Activated CD4-positive, CD25-positive, alpha-beta regulatory T cell treated with anti-CD3 and anti-CD28 coated beads, Interleukin-2, amount 50 U/mL, for 16 hours (primary cell): ENCODE results near the gene KIAA0513.

Source experiments
- DNase-seq: peaks from one replicate; pipeline ENCODE4 v3.0.0-alpha.2; 2020; ENCODE audit warnings: low read depth, low spot score

KIAA0513 gene

DNA sequence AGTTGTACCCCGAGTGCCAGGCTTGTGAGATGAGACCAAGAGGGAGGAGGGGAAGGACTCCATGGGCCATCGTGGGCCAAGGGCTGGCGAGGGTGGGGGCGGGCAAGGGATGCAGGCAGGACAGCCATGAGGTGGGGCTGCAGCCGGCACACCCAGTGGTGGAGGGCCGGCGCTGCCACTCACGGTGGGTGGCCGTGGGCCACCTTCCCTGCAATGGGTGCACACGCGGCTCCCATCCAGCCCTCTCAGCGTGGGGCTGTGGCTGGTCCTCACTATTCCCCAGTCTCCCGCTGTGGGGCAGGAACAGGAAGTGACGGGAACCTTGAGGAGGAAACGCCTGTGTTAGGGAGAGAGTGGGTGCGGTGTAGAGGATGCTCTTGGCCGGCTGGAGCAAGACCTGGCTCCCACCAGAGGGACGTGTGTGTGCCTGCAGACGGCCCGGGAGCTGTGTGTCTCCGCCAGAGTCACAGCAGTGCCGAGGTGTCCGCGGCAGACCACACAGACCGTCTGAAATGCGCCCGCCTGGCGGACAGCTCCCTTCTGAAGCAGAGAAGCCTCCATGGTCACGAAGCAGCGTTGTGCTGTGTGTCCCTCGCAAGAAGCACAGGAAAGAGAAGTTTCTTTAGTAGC lies 61.1 kb downstream of the KIAA0513 start:
- no peak for DNase-seq

DNA sequence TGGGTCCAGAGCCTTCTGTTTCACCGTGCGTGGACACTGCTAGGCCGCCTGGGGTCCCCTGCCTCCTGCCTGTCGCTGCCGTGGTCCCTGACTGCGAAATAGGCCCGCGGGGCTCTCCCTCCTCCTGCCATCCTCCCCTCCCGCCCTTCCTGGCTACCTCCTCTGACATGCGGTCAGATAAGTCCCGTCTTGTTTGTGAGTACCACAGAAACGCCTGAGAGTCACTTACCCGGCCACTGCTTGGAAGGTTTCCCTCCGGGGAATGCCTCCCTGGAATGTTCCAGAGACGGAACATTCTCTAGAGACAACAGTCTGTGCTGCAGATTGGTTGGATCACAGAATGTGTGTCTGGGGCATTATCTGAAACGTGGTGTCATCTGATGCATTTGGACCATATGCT lies 61.9 kb downstream of the KIAA0513 start:
- DNase-seq: no peak

DNA sequence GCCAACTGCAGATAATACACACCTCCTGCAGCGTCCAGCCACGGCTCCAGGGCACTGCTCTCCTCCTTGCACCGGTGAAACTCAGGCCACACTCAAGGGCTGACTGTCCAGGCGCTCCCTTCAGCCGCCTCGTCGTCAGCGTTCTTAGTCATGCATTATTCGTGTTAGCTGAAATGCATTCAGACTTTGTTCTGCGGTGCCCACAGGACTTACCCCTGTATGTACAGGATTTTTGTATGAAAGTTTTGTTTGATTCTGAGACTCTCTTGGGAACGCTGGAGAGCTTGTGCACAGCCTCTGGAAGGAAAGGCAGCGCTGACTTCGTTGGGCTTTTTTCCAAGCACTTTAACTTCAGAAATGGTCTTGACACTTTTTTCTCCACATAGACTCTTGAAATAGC lies 62.6 kb downstream of the KIAA0513 start:
- DNase-seq: no peak

DNA sequence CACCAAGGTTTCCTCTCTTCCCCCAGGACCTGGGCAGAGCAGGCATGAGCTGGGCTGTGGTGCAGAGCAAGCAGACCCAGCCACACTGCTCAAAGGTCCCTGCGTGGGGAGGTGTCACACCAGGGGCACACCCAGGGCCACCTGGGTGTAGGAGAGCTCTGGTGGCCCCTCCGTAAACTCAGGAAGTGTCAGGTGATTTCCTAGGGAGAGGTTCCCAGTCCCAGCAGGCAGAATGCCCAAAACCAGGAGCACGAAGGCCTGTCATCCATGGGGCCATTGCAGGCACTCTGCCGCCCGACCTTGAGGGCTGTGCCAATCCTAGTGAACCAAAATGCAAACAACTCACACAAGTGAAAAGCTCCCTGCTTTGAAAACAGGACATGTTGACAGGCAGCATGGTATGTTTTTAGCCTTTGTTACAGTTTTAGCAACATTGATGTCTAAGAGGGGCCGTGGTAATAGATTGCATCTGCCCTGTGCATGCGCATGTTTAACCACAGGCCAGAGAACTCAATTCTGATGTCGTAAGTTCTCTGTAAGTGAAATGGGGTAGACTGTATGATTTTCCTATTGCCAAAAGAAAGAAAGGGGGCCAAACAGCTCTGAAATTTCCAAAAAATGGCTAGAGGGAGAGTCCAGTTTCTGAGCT lies 63.4 kb downstream of the KIAA0513 start:
- no peak for DNase-seq

DNA sequence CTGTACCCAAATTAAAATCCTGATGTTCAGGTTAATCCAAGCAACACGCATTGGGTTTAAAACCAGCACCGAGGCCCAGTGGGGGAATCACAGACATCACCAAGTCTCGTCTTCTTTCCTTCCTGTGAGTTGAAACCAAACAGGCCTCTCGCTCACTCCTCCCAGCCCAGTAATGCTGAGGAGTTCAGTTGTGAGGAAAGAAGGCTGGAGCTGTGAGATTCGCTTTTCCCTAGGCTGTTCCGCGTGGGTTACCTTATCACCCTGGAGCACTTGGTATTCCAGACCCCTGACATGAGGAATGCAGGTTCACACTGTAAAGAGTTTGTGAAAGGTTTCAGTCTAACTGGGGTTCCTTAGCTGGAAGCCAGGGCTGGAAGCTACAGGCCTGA lies 63.9 kb downstream of the KIAA0513 start:
- no peak for DNase-seq

DNA sequence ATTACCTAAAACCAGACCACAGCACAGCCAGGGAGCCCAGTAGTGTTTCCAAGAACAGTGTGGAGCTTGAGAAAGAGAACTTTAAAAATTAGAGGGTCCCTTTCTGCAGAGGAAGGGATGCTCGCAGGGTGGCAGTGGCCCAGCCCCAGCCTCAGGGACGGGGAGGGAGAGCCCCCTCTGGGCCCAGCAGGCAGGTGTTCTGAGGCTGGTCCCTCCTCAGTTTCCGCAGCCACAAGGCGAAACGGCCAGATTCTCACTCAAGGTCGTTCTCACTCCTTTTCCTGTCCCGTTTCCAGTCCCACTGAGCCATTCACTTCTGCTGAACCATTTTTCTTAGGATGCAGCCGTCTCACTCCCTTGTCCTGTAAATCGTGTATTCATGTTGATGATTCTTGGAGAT lies 64.7 kb downstream of the KIAA0513 start:
- no peak for DNase-seq

DNA sequence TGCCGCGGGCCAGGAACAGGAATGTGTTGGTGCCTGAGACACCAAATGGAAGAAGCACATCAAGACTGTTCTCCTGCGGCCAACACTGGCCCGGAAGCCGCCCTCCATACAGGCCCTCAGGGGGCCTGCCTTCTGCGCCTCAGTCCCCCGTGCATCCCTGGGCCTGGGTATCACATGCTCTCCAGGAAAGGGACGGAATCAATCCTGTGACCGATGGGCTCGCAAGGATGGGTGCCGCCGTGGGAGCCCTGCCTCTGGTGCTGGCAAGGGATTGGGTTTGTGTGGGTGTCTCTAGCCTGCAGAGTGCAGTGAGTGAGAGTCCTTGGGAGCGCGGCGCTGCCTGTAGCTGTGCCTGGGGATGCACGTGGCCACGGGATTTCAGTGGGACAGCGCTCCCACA lies 65.3 kb downstream of the KIAA0513 start:
- DNase-seq: no peak

DNA sequence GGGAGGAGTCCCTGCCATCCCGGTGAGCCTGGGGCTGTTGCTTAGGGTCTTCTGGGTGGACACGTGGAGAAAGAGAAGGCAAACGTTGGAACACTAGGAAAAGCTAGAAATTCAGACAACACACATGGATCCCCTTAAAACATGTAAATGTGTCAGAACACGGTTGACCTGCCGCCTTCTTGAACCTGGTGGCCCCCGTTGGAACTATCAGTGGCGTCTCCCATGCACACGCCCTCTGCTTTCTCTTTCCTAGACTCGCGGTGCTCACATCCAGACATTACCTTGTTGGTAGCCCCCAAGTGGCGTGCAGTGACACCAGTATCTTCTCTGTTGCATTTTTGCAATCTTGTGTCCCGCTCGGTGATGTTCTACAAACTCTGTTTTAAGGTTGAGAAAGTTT lies 66.1 kb downstream of the KIAA0513 start:
- no peak for DNase-seq

DNA sequence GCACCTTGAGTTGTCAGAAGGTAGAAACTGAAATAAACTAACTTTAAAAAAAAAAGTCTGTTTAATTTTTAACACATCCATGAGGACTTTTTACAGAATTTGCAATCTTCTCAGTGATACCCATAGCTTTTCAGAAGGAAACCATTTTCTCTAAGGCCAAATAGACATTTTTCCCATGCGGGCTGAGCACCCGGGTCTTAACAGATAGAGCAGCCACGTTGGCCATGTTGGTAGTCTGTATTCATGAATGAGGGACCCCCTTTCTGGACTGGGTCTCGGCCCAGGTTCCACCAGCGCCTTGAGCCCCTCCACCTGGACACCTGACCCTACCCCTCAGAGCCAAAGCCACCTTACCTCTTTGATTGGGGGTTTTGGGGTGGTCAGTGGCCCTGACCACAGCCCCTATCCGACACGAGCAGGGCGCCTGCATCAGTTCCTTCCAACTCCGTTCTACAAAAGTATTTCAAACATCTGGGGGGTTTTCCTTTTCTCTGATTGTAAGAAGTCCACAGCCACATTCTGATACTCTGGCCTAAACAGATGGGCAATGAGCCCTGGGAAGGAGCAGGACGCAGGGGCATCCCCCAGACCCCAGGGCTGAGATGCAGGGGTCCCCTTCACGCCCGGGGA lies 66.7 kb downstream of the KIAA0513 start:
- DNase-seq: no peak

DNA sequence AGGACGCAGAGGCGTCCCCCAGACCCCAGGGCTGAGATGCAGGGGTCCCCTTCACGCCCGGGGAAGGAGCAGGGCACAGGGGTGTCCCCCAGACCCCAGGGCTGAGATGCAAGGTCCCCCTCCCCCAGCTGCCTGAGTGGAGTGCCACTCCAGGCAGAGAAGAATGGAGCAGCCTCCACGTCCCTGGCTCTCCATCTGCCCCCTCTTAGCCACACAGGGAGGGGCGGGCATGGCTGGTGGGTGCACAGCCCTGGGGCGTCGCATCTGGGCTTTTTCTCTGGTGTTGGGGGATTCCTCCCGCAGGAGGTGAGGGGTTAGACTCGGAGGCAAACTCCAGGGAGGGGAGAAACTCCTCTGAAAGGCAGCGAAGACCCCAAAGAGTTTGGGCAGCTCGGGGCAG lies 67.2 kb downstream of the KIAA0513 start:
- DNase-seq: no peak

DNA sequence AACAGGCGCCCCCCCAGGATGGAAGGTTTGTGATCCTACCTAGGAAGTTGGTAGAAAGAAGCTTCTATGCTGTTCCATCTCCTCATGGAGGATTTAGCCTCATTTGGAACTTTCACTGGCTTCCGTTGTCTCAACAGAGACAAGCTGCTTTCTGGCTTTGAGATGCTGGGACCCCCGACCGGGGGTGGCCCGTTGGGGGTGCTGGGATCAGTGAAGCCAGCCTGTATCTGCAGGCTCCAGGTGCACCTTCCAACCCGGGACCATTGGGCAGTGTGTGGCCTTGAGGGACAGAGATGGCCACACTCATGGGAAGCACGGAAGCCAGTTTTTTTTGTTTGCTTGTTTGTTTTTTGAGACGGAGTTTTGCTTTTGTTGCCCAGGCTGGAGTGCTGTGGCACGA lies 69.3 kb downstream of the KIAA0513 start:
- no peak for DNase-seq

DNA sequence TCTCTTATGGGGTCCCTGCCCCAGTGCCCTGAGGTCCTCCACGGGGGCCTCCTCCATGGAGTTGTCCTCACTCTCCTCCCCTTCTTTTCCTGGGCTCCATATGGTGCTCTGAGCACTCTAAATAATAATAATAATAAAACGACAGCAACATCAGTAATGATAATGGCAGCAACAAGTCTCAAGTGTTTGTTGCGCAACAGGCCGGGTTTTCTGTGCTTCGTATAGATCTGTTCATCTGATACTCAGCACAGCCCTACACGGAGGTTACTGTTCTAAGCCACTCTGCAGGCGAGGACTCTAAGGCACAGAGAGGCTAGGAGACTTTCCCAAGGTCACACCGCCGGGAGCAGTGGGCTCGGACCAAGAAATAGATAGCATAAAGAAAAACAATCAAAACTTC lies 71.0 kb downstream of the KIAA0513 start:
- DNase-seq: no peak

DNA sequence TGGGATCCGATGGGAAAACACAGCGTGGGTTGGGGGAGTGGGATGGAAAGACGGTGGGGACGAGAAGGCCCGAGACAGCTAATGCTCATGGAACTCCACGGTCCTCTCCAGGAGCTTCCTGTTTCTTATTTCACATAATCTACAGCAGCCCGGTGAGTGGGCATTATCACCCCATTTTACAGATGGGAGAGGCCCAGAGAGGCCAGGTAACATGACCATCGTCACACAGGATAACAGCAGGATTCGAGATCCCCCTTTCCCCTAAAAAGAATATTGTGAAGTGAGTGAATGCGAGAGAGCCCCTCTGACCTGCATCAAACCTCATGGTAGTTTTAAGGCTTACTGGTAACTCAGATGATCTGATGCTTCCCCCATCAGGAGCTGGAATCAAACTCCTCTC lies 72.7 kb downstream of the KIAA0513 start:
- DNase-seq: no peak

DNA sequence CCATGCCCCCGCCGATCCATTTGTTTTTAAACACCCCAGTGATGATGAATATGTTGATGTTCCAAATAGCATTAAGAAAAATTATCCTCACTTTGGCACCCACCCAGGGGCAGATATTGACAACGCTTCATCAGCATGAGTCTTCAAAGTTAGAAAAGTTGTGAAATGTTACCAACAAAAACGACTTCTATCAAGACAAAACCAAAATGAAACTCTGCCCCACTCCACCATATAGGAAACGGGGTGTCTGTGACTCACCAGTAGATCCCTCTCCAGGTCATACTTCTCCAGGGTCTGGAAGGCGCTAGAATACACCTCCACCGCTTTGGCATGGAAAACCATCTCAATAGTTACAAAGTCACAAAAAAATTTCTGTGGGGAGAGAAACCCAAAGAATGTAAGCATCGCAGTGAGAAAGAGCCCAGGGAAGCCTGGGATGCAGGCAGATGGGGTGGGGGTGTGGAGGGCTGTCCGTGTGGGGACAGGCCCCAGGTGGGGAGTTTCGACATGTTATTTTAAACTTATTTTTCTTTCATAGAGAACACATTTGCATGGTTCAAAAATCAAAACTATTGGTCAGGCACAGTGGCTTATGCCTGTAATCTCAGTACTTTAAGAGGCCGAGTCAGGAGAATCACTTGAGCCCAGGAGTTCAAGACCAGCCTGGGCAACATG lies 74.5 kb downstream of the KIAA0513 start:
- DNase-seq: no peak

DNA sequence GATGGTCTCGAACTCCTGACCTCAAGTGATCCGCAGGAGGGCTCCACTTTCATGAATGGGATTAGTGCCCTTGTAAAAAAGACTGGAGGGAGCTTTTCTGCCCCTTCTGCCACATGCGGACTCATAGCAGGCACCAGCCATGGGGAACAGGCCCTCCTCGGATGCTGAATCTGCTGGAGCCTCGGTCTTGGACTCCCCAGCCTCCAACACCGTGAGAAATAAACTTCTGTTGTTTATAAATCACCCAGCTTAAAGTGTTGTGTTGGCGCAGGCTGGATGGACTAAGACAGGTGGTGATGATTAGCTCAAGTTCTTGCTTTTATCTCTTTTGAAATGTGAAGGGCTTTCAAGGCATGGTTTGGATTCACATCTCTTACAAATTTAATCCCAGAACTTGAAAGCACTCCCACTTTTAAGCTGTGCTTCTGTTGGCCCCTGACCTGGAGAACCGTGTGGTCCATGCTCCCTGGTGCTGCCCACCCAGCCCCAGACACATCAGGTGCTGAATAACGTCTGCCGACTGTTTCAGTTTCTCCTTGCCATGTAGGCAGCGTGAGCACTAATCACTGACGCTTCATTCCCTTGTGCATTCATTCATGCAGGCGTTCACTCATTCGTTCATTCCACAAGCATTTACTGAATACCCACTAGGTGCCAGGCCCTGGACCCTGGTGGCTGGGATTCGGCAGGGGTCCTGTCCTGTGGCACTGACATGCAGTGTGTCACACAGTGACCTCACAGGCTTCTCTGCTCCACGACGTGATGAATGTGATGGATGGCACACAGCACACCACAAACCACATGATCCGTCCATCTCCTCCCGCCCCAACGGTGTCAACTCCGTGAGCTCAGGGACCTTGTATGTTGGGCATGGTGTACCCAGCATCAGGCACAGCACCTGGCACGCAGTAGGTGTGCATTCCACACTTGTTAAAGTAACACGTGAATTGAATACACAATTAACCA lies 75.8 kb downstream of the KIAA0513 start:
- DNase-seq: no peak

DNA sequence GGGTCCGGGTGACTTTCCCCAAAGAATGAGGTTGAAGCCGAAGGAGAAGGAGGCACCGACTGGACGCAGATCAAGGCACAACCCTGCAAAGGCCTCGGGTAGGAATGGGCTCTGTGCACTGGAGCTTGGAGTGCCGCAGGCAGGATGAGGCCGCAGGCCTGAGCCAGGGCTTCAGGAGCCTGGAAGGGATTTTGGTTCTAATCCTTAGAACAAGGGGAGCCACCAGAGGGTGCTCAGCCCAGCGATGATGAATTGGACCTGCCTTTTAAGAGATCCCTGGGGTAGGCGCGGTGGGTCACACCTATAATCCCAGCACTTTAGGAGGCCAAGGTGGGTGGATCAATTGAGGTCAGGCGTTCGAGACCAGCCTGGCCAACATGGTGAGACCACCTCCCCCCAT lies 76.6 kb downstream of the KIAA0513 start:
- no peak for DNase-seq

DNA sequence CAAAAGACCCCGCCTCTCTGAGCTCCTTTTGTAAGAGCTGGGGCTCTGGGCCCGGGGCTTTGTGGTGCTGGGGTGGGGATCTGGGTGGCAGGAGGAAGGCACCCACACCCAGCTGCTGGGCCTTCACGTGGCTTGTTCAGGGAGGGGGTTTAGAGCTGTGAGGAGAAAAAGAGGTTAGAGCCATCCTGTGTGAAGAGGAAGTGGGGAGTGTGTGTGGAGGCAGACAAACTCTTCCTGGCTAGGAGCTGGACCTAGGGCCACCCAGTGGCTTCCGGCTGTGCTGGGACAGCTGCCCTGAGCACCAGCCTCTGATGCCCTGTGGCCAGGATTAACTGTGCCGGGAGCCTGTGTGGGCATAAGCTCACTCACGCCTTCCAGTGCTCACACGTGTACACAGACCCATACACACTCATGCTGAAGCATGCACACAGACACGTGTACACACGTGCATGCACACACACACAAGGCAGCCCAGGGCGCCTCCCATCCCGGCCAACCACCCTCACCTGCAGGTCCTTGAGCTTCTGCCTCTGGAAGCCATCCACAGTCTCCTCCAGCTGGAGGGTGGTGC lies 77.3 kb downstream of the KIAA0513 start:
- no peak for DNase-seq

DNA sequence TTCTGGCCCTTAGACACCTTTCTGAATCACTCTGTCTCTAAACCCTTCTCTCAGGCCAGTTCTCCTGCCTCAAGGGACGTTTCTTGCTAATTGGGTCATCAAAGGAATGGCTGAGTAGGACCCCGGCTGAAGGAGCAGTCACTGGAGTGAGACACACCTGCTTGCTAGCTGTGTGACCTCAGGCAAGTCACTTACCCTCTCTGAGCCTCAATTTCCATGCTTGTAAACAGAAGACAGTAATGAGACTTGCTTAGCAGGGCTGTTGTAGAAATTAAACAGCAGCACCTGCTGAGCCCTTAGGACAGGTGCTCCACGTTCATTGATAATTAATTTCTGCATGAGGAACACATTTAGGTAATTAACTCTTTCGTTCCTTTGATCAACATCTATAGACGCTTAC lies 77.9 kb downstream of the KIAA0513 start:
- DNase-seq: no peak

DNA sequence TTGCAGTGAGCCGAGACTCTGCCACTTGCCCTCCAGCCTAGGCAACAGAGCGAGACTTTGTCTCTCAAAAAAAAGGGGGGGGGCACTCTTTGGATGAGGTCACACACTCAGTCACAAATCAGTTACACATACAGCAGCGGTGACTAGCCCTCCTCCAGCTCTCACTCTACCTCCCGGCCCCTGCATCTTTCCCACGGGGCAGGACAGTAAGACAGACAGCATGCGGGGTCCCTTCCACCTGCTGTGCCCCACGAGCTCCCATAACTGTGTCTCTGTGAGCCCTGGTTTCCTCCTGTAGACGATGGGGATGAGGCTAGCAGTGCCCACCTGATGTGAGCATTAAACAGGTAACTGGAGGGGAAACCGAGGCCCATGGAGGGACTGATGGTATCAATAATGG lies 79.5 kb downstream of the KIAA0513 start:
- no peak for DNase-seq

DNA sequence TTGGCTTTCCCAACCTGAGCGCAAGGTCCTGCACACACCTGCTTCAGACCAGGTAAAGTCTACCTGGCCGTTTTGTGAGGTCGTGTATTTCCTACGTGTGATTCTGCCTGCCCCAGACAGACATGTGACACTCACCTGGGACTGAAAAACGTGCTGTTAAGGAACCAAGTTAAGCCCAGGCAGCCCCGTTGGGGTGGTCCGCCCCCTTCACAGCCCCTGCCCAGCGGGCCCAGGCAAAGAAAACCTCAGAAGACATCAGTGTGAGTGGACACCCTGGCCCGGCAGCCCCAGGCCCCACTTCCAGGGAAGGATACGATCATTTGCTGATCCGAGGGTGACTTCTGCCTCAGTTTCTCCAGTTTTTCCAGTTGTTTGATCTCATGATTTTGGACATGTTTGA lies 79.9 kb downstream of the KIAA0513 start:
- DNase-seq: no peak

DNA sequence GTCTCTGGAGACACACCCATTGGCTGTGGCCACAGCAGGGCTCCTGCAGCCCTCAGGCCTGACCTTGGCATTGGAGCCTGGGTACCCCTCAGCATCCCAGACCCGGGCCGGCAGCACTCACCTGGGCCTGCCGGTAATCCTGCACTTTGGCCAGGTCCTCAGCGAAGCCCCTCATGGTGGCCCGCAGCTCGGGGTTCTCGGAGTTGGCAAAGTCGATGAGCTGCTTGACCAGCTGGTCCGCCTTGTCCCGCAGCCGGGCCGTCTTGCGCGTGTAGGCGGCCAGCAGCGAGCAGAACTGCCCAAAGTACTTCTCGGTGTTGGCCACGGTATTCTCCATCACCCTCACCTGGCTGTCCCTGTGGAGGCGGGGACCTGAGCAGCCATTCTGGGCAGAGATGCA lies 82.5 kb downstream of the KIAA0513 start:
- DNase-seq: no peak
